Right cardiac atrium (tissue), 5 donors: ENCODE data around the gene ANAPC2. TPM values are rescaled to one million over a fixed set of nuclear protein-coding genes. Genes with fewer than 3 reads are reported as not detected.

ENCODE experiments used
- ATAC-seq, 2 donors: fragments of 200-7000 bp; cut with Tn5 transposase; one replicate each; pipeline versions ENCODE4 v1.8.0 to v1.9.1; 2020; ENCODE audit warnings: moderate library complexity in 2 of 2, mild to moderate bottlenecking in 1 of 2
- DNase-seq, 3 donors: peaks; one replicate each; pipeline ENCODE4 v3.0.0-alpha.2; 2020
- H3K27ac ChIP-seq: one replicate; pipeline ENCODE4 v1.5.1; 2013; ENCODE audit warnings: mild to moderate bottlenecking, low read length, control low read depth, moderate library complexity
- H3K27me3 ChIP-seq: one replicate; pipeline ENCODE4 v1.6.1; 2013; ENCODE audit not compliant: control insufficient read depth, insufficient read depth
- H3K4me1 ChIP-seq: one replicate; pipeline ENCODE4 v1.6.1; 2013; ENCODE audit warnings: low read length; ENCODE audit not compliant: control insufficient read depth, insufficient read depth
- H3K4me3 ChIP-seq: one replicate; pipeline ENCODE4 v1.5.1; 2013; ENCODE audit warnings: low read length, control low read depth
- H3K9me3 ChIP-seq: one replicate; pipeline ENCODE4 v1.6.1; 2013; ENCODE audit warnings: low read length; ENCODE audit not compliant: control insufficient read depth
- WGBS: extraction: QIAGEN DNeasy Blood & Tissue Kit; methylation state at CpG from one replicate; pipeline ENCODE4 v1.1.7; 2013; 5-methylcytosine and 5-hydroxymethylcytosine counted together
- intact Hi-C, 4 donors: fragments of 100-400 bp; cut with DNase I; formaldehyde crosslinking; loops; one replicate each; pipeline versions ENCODE4 v1.11.0 to v1.14.0; 2022 to 2023
- polyA plus RNA-seq: library from polyadenylated mRNA; stranded (reverse); fragments of 200-250 nt; gene quantifications from one replicate; pipeline ENCODE4 v1.2.3, GENCODE V29; 2013
- total RNA-seq, 4 donors: library from RNA; stranded (reverse); fragmentation: NEBNext Ultra II Directional; extraction: Animal tissue kit (Norgen Biotek cat#: 25700); gene quantifications; one replicate each; pipeline ENCODE4 v1.2.1, GENCODE V29; 2021
- donor health status: healthy with polysubstance abuse.
- donor health status: DM: no; HTN: yes; CAD: no.
- donor health status: DM: no; HTN: no; CAD: no.
- donor health status: DM: no; HTN: yes; CAD: no; lungs with severe emphysema.
- donor health status: DM: yes; HTN: yes; CAD: no.

The ANAPC2 gene
- total and polyA plus RNA-seq, 5 donors, result 26.6 to 45.7 (median 32.3) TPM

DNA sequence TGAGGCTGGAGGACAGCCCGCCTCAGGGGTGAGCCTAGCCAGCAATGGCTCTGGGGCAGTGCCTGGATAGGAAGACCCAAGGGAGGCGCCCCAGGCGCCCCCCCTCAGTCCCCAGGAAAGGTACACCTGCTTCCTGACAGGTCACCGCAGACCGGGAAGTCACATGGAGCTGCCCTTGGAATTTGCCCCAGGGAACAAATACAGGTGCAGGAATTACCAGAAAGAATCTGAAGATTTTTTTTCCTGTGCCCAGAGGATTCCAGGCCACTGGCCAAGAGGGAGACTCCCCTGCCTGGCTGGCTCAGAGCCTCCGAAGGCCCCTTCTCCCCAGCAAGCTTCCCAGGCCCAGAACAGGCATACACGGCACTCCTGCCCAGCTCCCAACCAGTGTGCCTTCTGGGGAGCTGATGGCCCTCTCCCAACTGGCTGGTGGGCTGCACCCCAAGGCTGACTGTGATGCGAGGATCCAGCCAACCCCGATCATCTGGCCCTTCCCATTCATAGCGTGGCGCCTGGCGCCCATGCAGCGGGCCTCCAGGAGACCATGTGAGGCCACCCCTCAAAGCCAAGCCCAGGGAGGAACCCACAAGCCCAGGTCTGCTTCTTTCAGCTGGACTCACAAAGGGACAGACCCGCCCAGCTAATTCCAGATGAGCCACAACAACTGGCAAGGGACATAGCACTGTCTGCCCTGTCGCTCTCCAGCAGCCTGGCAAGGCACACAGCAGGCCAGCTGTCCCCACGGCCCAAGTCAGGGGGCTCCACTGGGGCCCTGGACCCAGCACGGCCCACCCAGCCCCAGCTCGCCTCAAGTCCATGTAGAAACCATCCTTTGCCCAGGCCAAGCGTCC is 9.9 kb upstream of the ANAPC2 start:
- Histone ChIP-seq H3K4me1 (no peaks in the 10 kb centered on the region), H3K27me3 (no peaks in the 10 kb centered on the region), H3K4me3 (no peak overlapping the region), H3K9me3 (no peaks in the 10 kb centered on the region), H3K27ac (no peak overlapping the region)
- DNase-seq (no peak), ATAC-seq (no peak)
- 85% methylated on average over 19 of the region's 19 CpGs for WGBS
- intact Hi-C loops, result no loop called here

DNA sequence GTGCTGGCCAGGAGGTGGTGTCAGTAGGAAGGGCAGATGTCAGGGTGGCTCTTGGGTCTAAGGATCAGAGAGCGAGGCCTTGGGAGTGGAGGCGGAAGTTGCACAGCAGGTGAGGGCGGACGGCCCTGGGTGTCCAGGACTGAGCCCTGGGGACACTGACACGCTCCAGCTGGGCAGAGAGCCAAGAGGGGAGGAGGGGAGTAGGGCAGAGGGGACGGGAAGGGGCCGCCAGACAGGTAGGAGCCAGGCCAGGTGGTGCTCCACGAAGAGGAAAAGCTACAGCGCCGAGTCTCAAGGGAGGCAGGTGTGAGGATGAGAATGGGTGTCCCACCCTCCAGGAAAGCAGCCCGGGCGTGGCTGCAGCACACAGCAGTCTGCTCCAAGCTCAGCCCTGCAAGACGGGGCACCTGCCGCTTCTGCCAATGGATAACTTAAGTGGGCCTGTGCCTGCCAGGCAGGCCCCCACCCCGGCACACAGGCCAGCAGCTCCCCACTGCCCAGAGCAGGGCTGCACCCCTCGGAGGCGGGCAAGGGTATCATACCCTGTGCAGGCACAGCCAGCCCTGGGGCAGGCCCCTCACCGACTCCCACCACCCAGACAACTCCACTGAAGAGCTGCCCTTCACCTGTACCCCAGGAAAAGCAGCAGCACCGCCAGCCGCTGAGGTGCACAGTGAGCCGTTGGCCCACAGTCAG is 7.3 kb upstream of the ANAPC2 start:
- Histone ChIP-seq H3K27me3 (no peaks in the 10 kb centered on the region), H3K27ac (no peak overlapping the region), H3K4me3 (no peak overlapping the region), H3K4me1 (no peaks in the 10 kb centered on the region), H3K9me3 (no peaks in the 10 kb centered on the region)
- intact Hi-C loops, result no loop called here
- 82% methylated on average over 21 of the region's 21 CpGs for WGBS
- DNase-seq (no peak), ATAC-seq (no peak)

DNA sequence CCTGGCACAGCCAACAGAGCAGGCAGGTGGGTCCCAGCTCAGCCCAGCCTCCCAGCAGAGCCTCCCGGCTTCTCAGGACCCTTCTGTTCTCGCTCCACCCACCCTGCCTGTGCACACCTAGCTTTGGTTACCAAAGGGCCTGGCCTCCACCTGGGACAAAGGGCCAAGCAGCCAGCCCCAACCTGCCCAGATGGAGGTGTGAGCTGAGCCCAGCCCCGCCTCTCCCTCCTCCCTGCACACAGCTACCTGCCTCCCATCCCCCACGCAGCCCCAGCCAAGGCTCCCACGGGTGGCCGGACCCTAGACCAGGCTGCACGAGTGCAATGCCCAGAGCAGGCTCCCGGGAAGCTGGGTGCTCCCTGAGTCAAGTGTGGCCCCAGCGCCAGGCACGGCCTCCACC is 6.5 kb upstream of the ANAPC2 start:
- Histone ChIP-seq H3K4me1 (no peaks in the 10 kb centered on the region), H3K9me3 (no peaks in the 10 kb centered on the region), H3K4me3 (no peak overlapping the region), H3K27me3 (no peaks in the 10 kb centered on the region), H3K27ac (no peak overlapping the region)
- intact Hi-C loops, result no loop called here
- ATAC-seq (no peak), DNase-seq (no peak)
- WGBS, result 86% methylated on average over 10 of the region's 10 CpGs

DNA sequence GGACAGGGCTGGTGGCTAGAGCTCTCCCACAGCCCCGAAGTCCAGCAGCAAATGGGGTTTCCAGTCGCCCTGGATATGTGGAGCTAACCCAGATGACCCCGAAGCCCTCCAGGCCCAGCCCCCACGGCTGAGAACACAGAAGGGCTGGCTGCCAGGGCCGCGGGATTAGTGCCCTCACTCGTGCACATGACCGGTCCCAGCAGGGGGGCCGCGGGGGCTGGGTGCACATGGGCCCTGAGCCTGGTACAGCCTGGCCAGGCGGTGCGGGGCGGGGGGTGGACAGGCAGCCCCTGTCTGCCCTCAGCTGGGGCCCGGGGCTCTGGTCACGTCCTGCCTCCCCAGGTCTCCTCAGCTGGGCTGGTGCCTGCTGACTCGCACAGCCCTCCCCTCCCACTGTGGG is 6.0 kb upstream of the ANAPC2 start:
- peaks cover 4% of the 10 kb centered on the region for H3K4me1 ChIP-seq
- intact Hi-C loops, result no loop called here
- 68% methylated on average over 16 of the region's 16 CpGs for WGBS
- DNase-seq, result no peak
- no peak for ATAC-seq
- H3K27ac ChIP-seq, result no peak overlapping the region
- H3K4me3 ChIP-seq, result no peak overlapping the region
- H3K9me3 ChIP-seq, result no peaks in the 10 kb centered on the region
- no peaks in the 10 kb centered on the region for H3K27me3 ChIP-seq

DNA sequence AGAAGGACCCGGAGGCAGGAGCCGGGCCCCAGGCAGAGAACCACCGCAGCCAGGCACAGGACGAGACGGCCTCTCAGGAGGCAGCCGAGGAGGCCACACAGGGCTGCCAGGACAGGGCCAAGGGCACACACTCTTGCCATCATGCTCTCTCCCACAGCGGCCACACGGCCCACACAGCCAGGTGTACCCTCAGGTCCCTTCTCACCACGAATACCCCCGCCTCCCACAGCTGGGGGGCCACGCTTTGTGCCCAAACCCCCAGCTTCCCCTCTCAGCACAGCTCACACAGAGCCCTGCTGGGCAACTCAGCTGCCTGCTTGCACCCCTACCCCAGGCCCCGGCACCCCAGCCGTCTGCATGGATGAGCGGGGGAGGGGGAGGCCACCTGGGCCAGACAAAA is 5.4 kb upstream of the ANAPC2 start:
- intact Hi-C loops, result no loop called here

DNA sequence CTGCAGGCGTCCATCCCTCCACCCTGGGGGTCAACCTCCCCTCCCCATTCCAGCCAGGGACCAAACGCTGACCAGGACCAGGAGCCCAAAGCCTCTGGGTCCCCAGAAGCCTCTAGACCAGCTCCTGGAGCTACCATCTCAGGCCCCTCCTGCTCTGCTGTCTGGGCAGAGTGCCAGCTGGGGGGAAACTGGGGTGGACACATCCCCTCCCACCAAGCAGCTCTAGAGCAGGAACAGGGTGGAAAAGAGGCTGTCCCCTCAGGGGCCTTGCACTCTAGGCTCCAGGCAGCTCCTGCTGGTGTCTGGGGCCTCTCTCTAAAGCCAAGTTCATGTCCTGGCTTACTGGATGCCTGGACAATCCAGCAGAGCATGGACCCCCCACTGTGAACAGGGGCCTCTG is 4.5 kb upstream of the ANAPC2 start:
- no peaks in the 10 kb centered on the region for H3K9me3 ChIP-seq
- WGBS, result 81% methylated on average over 2 of the region's 2 CpGs
- no peak overlapping the region for H3K27ac ChIP-seq
- no peaks in the 10 kb centered on the region for H3K27me3 ChIP-seq
- no peak overlapping the region for H3K4me3 ChIP-seq
- intact Hi-C loops, result no loop called here
- peaks cover 4% of the 10 kb centered on the region for H3K4me1 ChIP-seq
- no peak for ATAC-seq
- DNase-seq, result no peak

More for the DNA sequence above, 5.4 kb upstream of the ANAPC2 start:
- ATAC-seq (no peak), DNase-seq (no peak)
- 90% methylated on average over 14 of the region's 14 CpGs for WGBS
- Histone ChIP-seq H3K27me3 (no peaks in the 10 kb centered on the region), H3K9me3 (no peaks in the 10 kb centered on the region), H3K4me1 (peaks cover 4% of the 10 kb centered on the region), H3K27ac (no peak overlapping the region), H3K4me3 (no peak overlapping the region)

DNA sequence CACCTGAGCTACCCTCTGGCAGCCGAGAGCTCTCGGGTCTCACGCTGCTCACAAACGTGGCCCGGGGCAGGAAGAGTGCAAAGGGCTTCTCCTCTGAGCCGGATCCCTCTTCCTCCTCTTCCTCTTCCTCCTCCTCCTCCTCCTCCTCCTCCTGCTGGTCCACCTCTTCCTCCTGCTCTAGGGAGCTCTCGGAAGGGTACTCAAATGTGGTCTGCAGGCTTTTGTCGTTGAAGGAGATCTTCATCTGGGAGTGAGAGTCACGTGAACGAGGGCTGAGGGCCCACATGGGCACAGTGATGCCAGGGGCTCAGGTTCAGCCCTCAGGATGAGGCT is 4.1 kb upstream of the ANAPC2 start:
- no peaks in the 10 kb centered on the region for H3K27me3 ChIP-seq
- WGBS, result 76% methylated on average over 10 of the region's 10 CpGs
- intact Hi-C loops, result no loop called here
- no peak overlapping the region for H3K27ac ChIP-seq
- DNase-seq (no peak), ATAC-seq (no peak)
- H3K4me3 ChIP-seq, result no peak overlapping the region
- peaks cover 4% of the 10 kb centered on the region for H3K4me1 ChIP-seq
- no peaks in the 10 kb centered on the region for H3K9me3 ChIP-seq

GRCh38 chr9:137191691-137192447 is 3.5 kb upstream of the ANAPC2 start:
- ATAC-seq, result no peak

GRCh38 chr9:137191245-137191644 is 2.9 kb upstream of the ANAPC2 start:
- WGBS, result 73% methylated on average over 3 of the region's 3 CpGs
- intact Hi-C loops, result no loop called here
- DNase-seq (no peak), ATAC-seq (no peak)
- Histone ChIP-seq H3K4me3 (no peak overlapping the region), H3K9me3 (no peaks in the 10 kb centered on the region), H3K4me1 (peaks cover 11% of the 10 kb centered on the region), H3K27ac (no peak overlapping the region), H3K27me3 (no peaks in the 10 kb centered on the region)

More at GRCh38 chr9:137191691-137192447, 3.5 kb upstream of the ANAPC2 start:
- intact Hi-C loops, result no loop called here
- no peak for DNase-seq
- Histone ChIP-seq H3K27me3 (no peaks in the 10 kb centered on the region), H3K9me3 (no peaks in the 10 kb centered on the region), H3K4me3 (no peak overlapping the region), H3K27ac (no peak overlapping the region), H3K4me1 (peaks cover 9% of the 10 kb centered on the region)
- WGBS, result 82% methylated on average over 22 of the region's 22 CpGs

GRCh38 chr9:137190315-137190856 is 2.0 kb upstream of the ANAPC2 start:
- Histone ChIP-seq H3K4me3 (no peak overlapping the region), H3K9me3 (no peaks in the 10 kb centered on the region), H3K4me1 (peaks cover 12% of the 10 kb centered on the region), H3K27ac (no peak overlapping the region), H3K27me3 (no peaks in the 10 kb centered on the region)
- ATAC-seq, result no peak
- DNase-seq, result no peak
- WGBS, result 81% methylated on average over 9 of the region's 9 CpGs
- intact Hi-C loops, result no loop called here
